Body of pancreas (tissue), 4 donors: ENCODE measurements around the gene CPNE5. TPM values are rescaled to one million over a fixed set of nuclear protein-coding genes. Genes with fewer than 3 reads are reported as not detected.

ENCODE experiments used
- ATAC-seq: fragments of 150-250 bp; one replicate; pipeline ENCODE4 v1.9.1; 2016
- DNase-seq, 4 donors: peaks; one replicate each; pipeline ENCODE4 v3.0.0-alpha.2; 2019
- H3K27ac ChIP-seq, 4 donors: fragments of 200-600 bp; sonication (generic); 1 replicate in 3 of 4; 2 replicates in 1 of 4; pipeline versions ENCODE4 v1.5.1 to v1.6.1; 2016 to 2019; ENCODE audit warnings: mild to moderate bottlenecking in 1 of 4, mixed read lengths in 1 of 4, moderate library complexity in 1 of 4
- H3K27me3 ChIP-seq, 2 donors: fragments of 200-600 bp; sonication (generic); one replicate each; pipeline ENCODE4 v1.6.0; 2016; ENCODE audit warnings: mild to moderate bottlenecking in 1 of 2
- H3K36me3 ChIP-seq, 2 donors: fragments of 200-600 bp; sonication (generic); replicated peaks in 1 of 2; 2 replicates each; pipeline ENCODE4 v1.5.1; 2016; ENCODE audit warnings: low read depth in 2 of 2; ENCODE audit not compliant: insufficient read depth in 1 of 2
- H3K4me1 ChIP-seq: fragments of 200-600 bp; sonication (generic); one replicate; pipeline ENCODE4 v1.6.0; 2016
- H3K4me3 ChIP-seq, 2 donors: fragments of 200-600 bp; sonication (generic); 1 replicate in 1 of 2; 2 replicates in 1 of 2; pipeline ENCODE4 v1.5.1; 2016 to 2019
- H3K9me3 ChIP-seq, 3 donors: fragments of 200-600 bp; sonication (generic); 1 replicate in 2 of 3; 2 replicates in 1 of 3; pipeline ENCODE4 v1.5.1; 2016
- CTCF ChIP-seq, 7 experiments: fragments of 450-650 bp in 4 of 7; fragments of 200-600 bp in 3 of 7; sonication (generic) in 3 of 7; IDR thresholded peaks; one replicate each; pipeline ENCODE4 v1.5.1; 2016 to 2019; ENCODE audit warnings: antibody characterized with exemption in 7 of 7
- POLR2A ChIP-seq, 3 donors: fragments of 450-650 bp; IDR thresholded peaks; one replicate each; pipeline ENCODE4 v1.6.1; 2016; ENCODE audit warnings: antibody characterized with exemption in 3 of 3, mild to moderate bottlenecking in 2 of 3
- WGBS, 2 donors: methylation state at CpG; one replicate each; pipeline ENCODE4 v1.1.5; 2017; 5-methylcytosine and 5-hydroxymethylcytosine counted together
- intact Hi-C: fragments of 100-400 bp; cut with DNase I; formaldehyde crosslinking; loops from one replicate; pipeline ENCODE4 v1.15.1; 2023
- total RNA-seq, 2 donors: library from RNA; depleted of rRNA; stranded (reverse); fragments of >200 nt; gene quantifications; one replicate each; pipeline ENCODE4 v1.1.0, GENCODE V29; 2016

The CPNE5 gene
- total RNA-seq, 2 donors from 2014 or later: 0.78 TPM; not detected in 1

GRCh38 chr6:36691011-36691410 is 148.2 kb downstream of the CPNE5 start:
- H3K4me1 ChIP-seq: peaks cover 18% of the 10 kb centered on the region
- H3K9me3 ChIP-seq: no peaks in the 10 kb centered on the region
- no peak for DNase-seq
- no peak overlapping the region for H3K4me3 ChIP-seq
- no peak overlapping the region for H3K27ac ChIP-seq
- H3K27me3 ChIP-seq: no peaks in the 10 kb centered on the region
- peaks cover 9 to 10% of the 10 kb centered on the region in 2 donors for H3K36me3 ChIP-seq
- ATAC-seq: no peak
- intact Hi-C loops: no loop called here
- TF ChIP-seq POLR2A (IDR thresholded peaks at IDR 0.05): no peak
- TF ChIP-seq CTCF (IDR thresholded peaks at IDR 0.05): no peak
- 94 to 96% methylated on average over 4 of the region's 4 CpGs for WGBS, 2 donors

Other genes starting within 250 kb of the CPNE5 start
- 100 to 1,000 TPM in 1 of 2 donors, 10 to 100 TPM in 1; 86.4 to 113 TPM for gene SRSF3, start 245.1 kb downstream of the CPNE5 start, total RNA-seq
- 10 to 100 TPM; 75.2 to 84.3 TPM for gene CDKN1A, start 160.7 kb downstream of the CPNE5 start, total RNA-seq
- under 1 TPM in 1 of 2 donors, not detected in 1; 0.26 TPM for gene RAB44, start 141.6 kb downstream of the CPNE5 start, total RNA-seq
- 1 to 10 TPM; 5.9 to 6.5 TPM for gene PPIL1, start 35.4 kb upstream of the CPNE5 start, total RNA-seq
- 10 to 100 TPM; 16.5 to 25.7 TPM for gene C6orf89, start 46.5 kb upstream of the CPNE5 start, total RNA-seq
- gene PI16, start 115.3 kb upstream of the CPNE5 start, total RNA-seq: 1 to 10 TPM in 1 of 2 donors, under 1 TPM in 1; 0.33 to 3.1 TPM
- 100 to 1,000 TPM; 152 to 198 TPM for gene MTCH1, start 146.8 kb upstream of the CPNE5 start, total RNA-seq
- gene FGD2, start 166.2 kb upstream of the CPNE5 start, total RNA-seq: 10 to 100 TPM; 10.1 to 11.9 TPM